GM20431 (cell line): ENCODE data around the gene KCNIP2.

Source experiments
- in situ Hi-C: fragments of 300-500 bp; cut with MseI, MboI; formaldehyde crosslinking; loops from one replicate; pipeline ENCODE4 v1.15.0; 2020; ENCODE audit warnings: low sequenced_read_pairs; ENCODE audit not compliant: unreplicated experiment

Gene KCNIP2

GRCh38 chr10:101830322-101831168, 13.1 kb downstream of the KCNIP2 start:
- in situ Hi-C loops = loop anchor here (10.0 kb wide), 1 partner anchor 184 kb away; no protein-coding TSS in a partner anchor

- in situ Hi-C loops = loop anchor here (10.0 kb wide), 1 partner anchor 185 kb away; no protein-coding TSS in a partner anchor
These were observed 13.9 kb downstream of the KCNIP2 start for GRCh38 chr10:101829561-101830315.

- in situ Hi-C loops = no loop called here
These were observed 14.6 kb downstream of the KCNIP2 start for GRCh38 chr10:101828766-101829551.

GRCh38 chr10:101827919-101828600, 15.5 kb downstream of the KCNIP2 start:
- in situ Hi-C loops = no loop called here

GRCh38 chr10:101826852-101827434, 16.7 kb downstream of the KCNIP2 start:
- in situ Hi-C loops = no loop called here

GRCh38 chr10:101824736-101825135, 18.9 kb downstream of the KCNIP2 start:
- in situ Hi-C loops = no loop called here

- in situ Hi-C loops = no loop called here
These were observed 24.5 kb downstream of the KCNIP2 start for GRCh38 chr10:101818872-101819633.

- in situ Hi-C loops = no loop called here
These were observed 25.3 kb downstream of the KCNIP2 start, which contains the start of gene OGA for GRCh38 chr10:101818119-101818871. OGA (minus strand) TSS chr10:101818444; CDS start chr10:101818022, 422 bp downstream.

GRCh38 chr10:101817337-101818118, 26.1 kb downstream of the KCNIP2 start:
- in situ Hi-C loops = no loop called here

GRCh38 chr10:101816913-101817336, 26.7 kb downstream of the KCNIP2 start:
- in situ Hi-C loops = no loop called here

GRCh38 chr10:101816376-101816775, 27.2 kb downstream of the KCNIP2 start:
- in situ Hi-C loops = no loop called here

- in situ Hi-C loops = no loop called here
These were observed 29.0 kb downstream of the KCNIP2 start for GRCh38 chr10:101814466-101815071.

GRCh38 chr10:101812606-101813005, 31.0 kb downstream of the KCNIP2 start:
- in situ Hi-C loops = no loop called here

- in situ Hi-C loops = no loop called here
These were observed 36.4 kb downstream of the KCNIP2 start for GRCh38 chr10:101807158-101807557.

- in situ Hi-C loops = no loop called here
These were observed 40.1 kb downstream of the KCNIP2 start for GRCh38 chr10:101803511-101803910.

- in situ Hi-C loops = no loop called here
These were observed 46.1 kb downstream of the KCNIP2 start for GRCh38 chr10:101797403-101798059.
